ENCODE measurements around the gene ATXN1.
"Not testable (repeated sequence)": the region's sequence is repeated elsewhere in the genome, so short reads cannot be mapped to it uniquely, and the experiment has no call there.

The ATXN1 gene

DNA sequence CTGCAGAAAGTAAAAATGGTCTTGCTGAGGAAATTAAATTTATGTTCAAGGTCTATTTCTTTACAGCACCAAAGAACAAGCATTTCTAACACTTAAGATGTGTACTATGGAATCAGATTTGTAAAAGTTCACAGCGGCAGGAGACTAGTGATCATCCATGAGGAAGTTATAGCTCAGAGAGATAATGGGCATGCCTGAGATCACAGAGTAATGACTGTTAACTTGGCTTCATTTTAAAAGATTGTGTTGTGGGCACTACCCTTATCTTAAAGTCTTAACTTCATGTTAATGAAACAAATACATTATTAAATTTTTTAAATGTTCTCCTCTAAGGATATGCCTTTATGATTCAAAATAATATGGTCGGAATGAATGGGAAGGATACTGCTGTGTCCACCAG lies 354.3 kb downstream of the ATXN1 start:
- H3K27ac ChIP-seq = no peak overlapping the region
- H3K9ac ChIP-seq = no peak overlapping the region
- H3K9me3 ChIP-seq (ENCODE audit: control insufficient read depth, low read length) = no peaks in the 10 kb centered on the region
- H3K36me3 ChIP-seq (ENCODE audit: control insufficient read depth, insufficient read depth, low read length) = no peaks in the 10 kb centered on the region
- H3K4me3 ChIP-seq (ENCODE audit: low read depth, low read length) = no peak overlapping the region
- H3K4me2 ChIP-seq (ENCODE audit: low read length) = no peak overlapping the region
- no peaks in the 10 kb centered on the region for H3K79me2 ChIP-seq
- no peaks in the 10 kb centered on the region for H3K4me1 ChIP-seq
- no peaks in the 10 kb centered on the region for H3K27me3 ChIP-seq (ENCODE audit: control insufficient read depth, insufficient read depth, low read length)
- TF ChIP-seq, protein P1, sequence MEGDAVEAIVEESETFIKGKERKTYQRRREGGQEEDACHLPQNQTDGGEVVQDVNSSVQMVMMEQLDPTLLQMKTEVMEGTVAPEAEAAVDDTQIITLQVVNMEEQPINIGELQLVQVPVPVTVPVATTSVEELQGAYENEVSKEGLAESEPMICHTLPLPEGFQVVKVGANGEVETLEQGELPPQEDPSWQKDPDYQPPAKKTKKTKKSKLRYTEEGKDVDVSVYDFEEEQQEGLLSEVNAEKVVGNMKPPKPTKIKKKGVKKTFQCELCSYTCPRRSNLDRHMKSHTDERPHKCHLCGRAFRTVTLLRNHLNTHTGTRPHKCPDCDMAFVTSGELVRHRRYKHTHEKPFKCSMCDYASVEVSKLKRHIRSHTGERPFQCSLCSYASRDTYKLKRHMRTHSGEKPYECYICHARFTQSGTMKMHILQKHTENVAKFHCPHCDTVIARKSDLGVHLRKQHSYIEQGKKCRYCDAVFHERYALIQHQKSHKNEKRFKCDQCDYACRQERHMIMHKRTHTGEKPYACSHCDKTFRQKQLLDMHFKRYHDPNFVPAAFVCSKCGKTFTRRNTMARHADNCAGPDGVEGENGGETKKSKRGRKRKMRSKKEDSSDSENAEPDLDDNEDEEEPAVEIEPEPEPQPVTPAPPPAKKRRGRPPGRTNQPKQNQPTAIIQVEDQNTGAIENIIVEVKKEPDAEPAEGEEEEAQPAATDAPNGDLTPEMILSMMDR (IDR thresholded peaks at IDR 0.05) = no peak
- no peak overlapping the region for H2AFZ ChIP-seq

DNA sequence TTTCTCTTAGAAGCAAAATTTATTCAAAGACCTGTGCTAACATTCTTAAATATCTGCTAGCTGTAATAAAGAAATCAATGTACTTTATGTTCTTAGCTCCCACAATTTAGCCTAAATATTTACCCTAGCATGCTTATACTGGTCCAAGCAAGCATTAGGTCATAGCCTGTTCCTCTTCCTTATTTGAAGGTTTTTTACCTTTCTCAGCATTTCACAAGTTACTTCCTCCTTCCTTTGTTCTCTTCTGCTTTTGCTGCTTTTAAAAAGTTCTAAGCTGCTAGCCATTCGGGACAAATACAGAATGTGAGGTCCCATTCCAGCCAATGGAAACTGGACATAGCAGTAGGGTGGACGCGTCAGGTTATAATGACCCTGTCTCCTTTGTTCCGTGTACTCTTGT lies 354.7 kb downstream of the ATXN1 start:
- H3K79me2 ChIP-seq; H3K27ac ChIP-seq; H3K4me3 ChIP-seq (ENCODE audit: low read depth, low read length); H3K4me1 ChIP-seq; H3K27me3 ChIP-seq (ENCODE audit: control insufficient read depth, insufficient read depth, low read length); H2AFZ ChIP-seq; H3K9me3 ChIP-seq (ENCODE audit: control insufficient read depth, low read length); H3K9ac ChIP-seq; H3K36me3 ChIP-seq (ENCODE audit: control insufficient read depth, insufficient read depth, low read length); H3K4me2 ChIP-seq (ENCODE audit: low read length): not testable (repeated sequence)

DNA sequence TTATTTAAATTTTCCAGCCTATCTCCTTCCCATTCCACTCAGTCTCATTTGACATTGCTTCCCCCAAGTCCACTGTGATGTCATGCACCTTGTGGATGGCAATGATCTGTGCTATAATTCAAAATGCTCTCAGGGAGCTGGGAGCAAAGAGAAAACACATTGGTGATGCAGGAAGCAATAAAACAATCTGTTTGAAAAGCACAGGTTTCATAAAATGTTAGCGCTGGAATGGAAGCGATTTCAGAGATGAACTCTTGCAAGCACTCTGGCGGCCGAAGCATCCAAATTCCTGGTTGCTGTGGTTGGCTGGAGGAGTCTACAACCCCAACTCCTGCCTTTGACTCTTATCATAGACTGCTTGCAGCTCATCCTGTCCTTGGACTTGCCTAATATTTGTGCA lies 355.9 kb downstream of the ATXN1 start:
- no peaks in the 10 kb centered on the region for H3K27me3 ChIP-seq (ENCODE audit: control insufficient read depth, insufficient read depth, low read length)
- no peaks in the 10 kb centered on the region for H3K4me1 ChIP-seq
- no peak overlapping the region for H2AFZ ChIP-seq
- H3K9ac ChIP-seq = no peak overlapping the region
- no peaks in the 10 kb centered on the region for H3K36me3 ChIP-seq (ENCODE audit: control insufficient read depth, insufficient read depth, low read length)
- TF ChIP-seq, protein P1 (IDR thresholded peaks at IDR 0.05) = no peak
- H3K9me3 ChIP-seq (ENCODE audit: control insufficient read depth, low read length) = no peaks in the 10 kb centered on the region
- no peak overlapping the region for H3K4me3 ChIP-seq (ENCODE audit: low read depth, low read length)
- no peaks in the 10 kb centered on the region for H3K79me2 ChIP-seq
- H3K27ac ChIP-seq = no peak overlapping the region
- no peak overlapping the region for H3K4me2 ChIP-seq (ENCODE audit: low read length)

- no peak overlapping the region for H3K4me3 ChIP-seq (ENCODE audit: low read depth, low read length)
- no peaks in the 10 kb centered on the region for H3K4me1 ChIP-seq
- H3K9ac ChIP-seq = no peak overlapping the region
- no peak overlapping the region for H3K27ac ChIP-seq
- H2AFZ ChIP-seq = no peak overlapping the region
- H3K79me2 ChIP-seq = no peaks in the 10 kb centered on the region
- TF ChIP-seq, protein P1 (IDR thresholded peaks at IDR 0.05) = no peak
- no peaks in the 10 kb centered on the region for H3K9me3 ChIP-seq (ENCODE audit: control insufficient read depth, low read length)
- H3K27me3 ChIP-seq (ENCODE audit: control insufficient read depth, insufficient read depth, low read length) = no peaks in the 10 kb centered on the region
- no peaks in the 10 kb centered on the region for H3K36me3 ChIP-seq (ENCODE audit: control insufficient read depth, insufficient read depth, low read length)
- H3K4me2 ChIP-seq (ENCODE audit: low read length) = no peak overlapping the region
Observed at GRCh38 chr6:16404456-16404855, 356.8 kb downstream of the ATXN1 start.

DNA sequence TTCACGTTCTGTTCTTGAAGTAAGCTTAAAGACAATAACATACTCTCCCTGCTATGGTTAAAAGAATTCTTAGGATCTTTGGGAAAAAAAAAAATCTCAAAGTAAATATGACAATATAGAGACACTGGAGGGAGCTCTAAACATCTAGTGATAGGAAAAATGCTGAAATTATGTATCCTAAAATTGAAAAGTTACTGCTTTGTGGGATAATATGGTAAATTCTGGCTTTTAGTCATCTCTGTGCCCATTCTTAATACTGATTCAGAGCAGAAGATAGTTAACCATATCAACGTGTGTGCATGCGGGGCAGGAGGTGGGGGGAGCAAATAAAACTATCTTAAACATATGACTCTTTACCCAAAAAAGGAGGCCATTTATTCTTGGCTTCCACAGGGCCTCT lies 357.4 kb downstream of the ATXN1 start:
- Histone ChIP-seq H3K4me1 (no peaks in the 10 kb centered on the region), H3K4me2 (ENCODE audit: low read length) (no peak overlapping the region), H2AFZ (no peak overlapping the region), H3K27me3 (ENCODE audit: control insufficient read depth, insufficient read depth, low read length) (no peaks in the 10 kb centered on the region), H3K27ac (no peak overlapping the region), H3K9ac (no peak overlapping the region), H3K4me3 (ENCODE audit: low read depth, low read length) (no peak overlapping the region), H3K9me3 (ENCODE audit: control insufficient read depth, low read length) (no peaks in the 10 kb centered on the region), H3K36me3 (ENCODE audit: control insufficient read depth, insufficient read depth, low read length) (no peaks in the 10 kb centered on the region), H3K79me2 (no peaks in the 10 kb centered on the region)
- TF ChIP-seq, protein P1 (IDR thresholded peaks at IDR 0.05) = no peak
